NCI-H2107 treated with DMSO at 0.1 percent for 48 hours (cell line): Measurements from ENCODE around the gene LAMA4.
A peak's percentile ranks its signal among the peaks of the same experiment; 100 is the strongest.

ENCODE experiments used
- DNase-seq: peaks from one replicate; lab custom pipeline; 2025; ENCODE audit not compliant: unreplicated experiment; lab: John Stamatoyannopoulos, UW

The LAMA4 gene

DNA sequence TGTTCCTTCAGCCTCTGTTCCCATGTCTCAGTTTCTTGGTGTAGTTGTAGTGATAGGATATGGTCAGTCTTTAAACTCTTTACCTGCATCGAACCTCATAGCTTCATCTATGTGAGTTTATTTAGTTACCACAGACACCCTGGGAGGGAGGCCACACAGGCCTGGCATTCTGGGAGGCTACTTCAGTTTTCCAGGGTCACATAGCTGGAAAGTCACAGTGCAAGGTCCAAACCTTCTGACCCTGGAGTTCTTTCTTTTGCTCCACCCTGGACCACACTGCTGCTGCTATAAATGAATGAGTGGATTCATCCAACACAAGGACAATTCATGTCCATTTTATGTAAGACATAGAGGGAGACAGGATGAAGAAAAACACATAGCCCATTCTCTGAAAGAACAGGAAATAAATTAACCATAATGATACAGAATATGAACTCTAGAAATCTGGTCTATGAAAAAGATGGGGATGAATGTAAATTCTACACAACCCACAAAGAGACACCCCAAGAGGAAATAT lies 60.8 kb downstream of the LAMA4 start:
- DNase-seq, result no peak

- DNase-seq, result no peak
Observed at GRCh38 chr6:112193117-112193516, 61.2 kb downstream of the LAMA4 start.

- no peak for DNase-seq
Observed at GRCh38 chr6:112191509-112192020, 62.8 kb downstream of the LAMA4 start.

GRCh38 chr6:112190164-112190563 lies 64.2 kb downstream of the LAMA4 start:
- DNase-seq, result no peak

DNA sequence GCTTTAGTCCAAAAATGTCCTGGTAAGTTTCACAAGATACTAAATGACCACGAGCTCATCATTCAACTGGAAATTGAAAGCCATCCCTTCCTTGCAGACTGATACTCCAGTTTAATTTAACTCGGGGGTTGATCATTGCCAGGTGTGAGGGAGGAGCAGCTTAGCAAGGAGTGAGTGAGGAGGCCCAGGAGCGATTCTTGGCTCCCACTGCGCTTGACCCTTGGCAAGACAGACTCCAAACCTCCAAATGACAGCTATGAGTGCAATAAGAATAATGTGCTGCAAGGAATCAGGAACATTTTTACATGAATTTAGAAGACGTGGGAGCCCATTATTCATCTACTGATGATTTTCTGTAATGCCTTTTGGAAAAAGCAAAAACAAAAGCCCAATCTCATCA lies 64.9 kb downstream of the LAMA4 start:
- no peak for DNase-seq

- DNase-seq, result no peak
Observed at GRCh38 chr6:112188906-112189305, 65.5 kb downstream of the LAMA4 start.

- no peak for DNase-seq
Observed at GRCh38 chr6:112187736-112188135, 66.6 kb downstream of the LAMA4 start.

DNA sequence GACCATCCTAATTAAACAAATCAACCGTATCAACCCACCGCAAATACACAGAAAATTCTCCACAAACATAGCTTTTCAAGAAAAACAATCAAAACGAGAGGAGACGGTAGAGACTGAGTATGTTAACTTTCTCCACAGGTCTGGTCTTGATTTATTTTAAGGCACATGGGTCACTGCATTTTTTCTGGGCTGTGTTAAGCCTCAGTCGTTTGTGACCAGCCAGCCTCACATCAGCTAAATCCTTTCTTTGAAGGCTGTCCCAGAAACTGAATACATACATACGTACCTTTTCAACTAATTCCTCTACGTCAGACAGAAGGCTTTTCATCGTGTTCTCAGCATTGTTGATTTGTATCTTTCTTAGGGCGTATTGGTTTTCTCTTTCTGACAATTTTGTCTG lies 69.4 kb downstream of the LAMA4 start:
- DNase-seq, result no peak

- no peak for DNase-seq
Observed at GRCh38 chr6:112183271-112183671, 71.1 kb downstream of the LAMA4 start.

GRCh38 chr6:112181130-112181529 lies 73.2 kb downstream of the LAMA4 start:
- no peak for DNase-seq

DNA sequence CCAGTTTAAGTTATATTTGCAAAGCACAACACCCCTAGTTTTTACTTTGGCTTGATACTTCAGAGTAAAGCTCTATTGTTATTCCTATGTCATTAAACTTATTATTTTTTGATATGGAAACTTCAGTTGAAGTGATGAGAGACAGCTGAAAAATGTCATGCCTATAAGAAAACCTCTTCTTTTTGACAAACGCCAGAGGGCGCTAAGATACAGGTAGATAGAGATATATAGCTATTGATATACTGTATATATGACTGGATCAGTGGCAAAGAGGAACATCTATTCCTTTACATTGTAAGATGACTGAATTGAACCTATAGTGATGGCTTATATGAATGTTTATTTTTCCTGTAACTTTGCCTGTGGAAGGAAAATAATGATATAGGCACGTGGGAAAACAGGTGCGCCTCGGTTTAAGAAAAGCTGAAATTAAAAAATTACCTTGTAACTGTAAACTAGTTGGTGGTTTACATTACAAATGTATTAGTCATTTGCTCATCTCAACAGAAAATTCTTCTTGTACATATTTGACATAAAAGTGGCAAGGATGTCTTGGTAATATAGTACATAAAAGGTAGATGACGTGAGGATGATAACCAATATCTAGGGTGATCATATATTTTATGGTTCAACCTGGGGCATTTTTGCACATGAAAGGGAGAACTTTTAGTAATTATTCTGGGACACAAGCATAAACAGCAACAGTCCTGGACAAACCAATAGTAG lies 74.1 kb downstream of the LAMA4 start:
- DNase-seq, result peak; percentile 83

DNA sequence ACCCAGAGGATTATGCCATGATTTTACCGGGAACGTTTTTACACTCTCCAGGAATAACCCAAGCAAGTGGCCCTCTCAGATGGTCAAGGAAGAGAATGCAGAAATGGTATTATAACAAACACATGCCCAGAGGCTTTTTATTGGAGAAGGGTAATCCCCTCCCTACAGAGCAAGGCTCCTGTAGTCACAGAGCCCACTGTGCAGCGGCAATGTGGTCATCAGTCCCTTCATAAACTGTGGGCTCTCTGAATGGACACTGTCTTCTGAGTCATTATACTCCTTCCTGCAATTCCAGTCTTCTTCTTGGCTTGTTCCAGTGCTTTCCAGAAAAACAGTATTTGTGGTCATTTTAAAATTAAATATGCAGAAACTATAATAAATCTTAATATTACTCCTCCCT lies 74.7 kb downstream of the LAMA4 start:
- DNase-seq, result no peak

- DNase-seq, result no peak
Observed at GRCh38 chr6:112178846-112179245, 75.5 kb downstream of the LAMA4 start.

- no peak for DNase-seq
Observed at GRCh38 chr6:112177092-112177491, 77.3 kb downstream of the LAMA4 start.

GRCh38 chr6:112176175-112176574 lies 78.2 kb downstream of the LAMA4 start:
- no peak for DNase-seq

- no peak for DNase-seq
Observed at GRCh38 chr6:112173221-112173804, 81.1 kb downstream of the LAMA4 start.

DNA sequence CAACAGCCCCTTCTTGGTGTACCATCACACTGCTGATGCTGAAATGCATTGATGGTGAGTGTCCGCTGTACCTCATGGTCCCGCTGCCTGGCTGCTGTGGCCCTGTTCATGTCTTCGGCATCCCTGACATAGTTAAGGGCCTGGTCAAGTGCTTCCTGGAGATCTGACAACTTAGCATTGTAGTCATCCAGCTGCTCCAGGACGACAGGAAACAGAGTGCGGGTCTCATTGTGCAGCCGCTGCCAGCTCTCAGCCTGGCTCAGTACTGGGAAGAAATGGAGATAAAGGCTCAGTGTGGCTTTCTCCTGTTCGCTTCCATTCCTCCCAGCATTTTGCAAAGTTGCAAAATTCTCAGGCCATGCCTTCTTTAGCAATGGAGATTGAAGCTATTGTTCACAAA lies 81.8 kb downstream of the LAMA4 start:
- no peak for DNase-seq

DNA sequence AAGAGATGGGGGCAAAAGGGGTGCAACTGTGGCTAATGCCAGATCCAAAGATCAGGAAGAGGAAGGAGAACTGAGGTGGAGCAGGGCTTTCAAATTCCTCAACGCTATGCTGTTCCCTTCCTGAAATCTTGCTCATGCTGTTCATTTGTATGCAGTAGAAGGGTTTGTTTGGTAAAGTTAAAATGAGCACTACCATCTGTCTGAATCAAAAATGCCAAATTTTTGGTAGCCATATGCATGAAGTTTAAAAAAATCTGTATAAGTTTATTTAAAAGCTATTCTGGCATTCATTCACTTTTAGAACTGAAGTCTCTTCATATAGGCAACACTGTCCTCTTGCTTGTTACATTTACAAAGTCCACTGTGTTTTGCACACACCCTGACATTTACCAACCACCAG lies 84.8 kb downstream of the LAMA4 start:
- no peak for DNase-seq

DNA sequence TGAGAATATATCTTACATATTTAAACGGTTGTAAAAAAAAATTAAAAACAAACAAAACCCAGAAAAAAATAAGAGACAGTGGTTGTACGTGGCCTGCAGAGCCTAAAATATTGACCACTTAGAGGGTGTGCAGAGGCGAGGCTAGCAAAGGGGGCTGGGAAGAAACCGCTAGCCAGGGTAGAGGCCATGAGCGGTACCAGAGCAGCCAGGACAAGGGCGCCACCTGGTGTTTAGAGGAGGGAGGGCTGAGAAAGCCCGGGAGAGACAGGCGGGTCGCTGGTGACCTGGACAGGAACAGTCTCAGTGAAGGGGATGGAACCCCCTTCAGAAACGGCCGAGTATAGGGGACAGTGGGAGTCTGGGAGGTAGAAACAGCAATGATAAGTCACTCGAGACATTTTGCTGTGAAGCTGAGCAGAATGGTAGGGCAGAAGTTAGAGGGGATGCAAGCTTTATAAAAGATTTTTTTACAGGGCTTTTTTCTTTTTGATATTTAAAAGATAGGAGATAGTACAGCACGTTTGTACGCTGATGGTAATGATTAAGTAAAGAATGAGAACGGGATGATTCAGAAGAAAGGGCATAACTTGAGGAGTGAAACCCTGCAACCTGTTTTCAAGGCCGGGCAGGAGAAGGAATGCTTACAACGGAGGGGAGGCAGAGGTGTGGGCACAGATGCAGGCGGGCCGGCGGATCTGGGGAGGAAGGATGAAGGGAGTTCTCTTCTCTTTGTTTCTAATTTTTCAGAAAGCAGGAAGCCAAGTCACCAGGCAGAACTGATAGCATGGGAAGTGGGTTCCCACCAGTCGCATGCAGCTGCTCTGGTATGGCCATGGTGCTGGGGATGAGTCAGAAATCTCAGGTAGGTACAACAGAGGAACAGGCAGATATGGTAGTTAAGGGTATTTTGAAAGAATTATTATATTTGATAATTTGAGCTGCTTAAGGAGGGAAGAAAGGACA lies 90.8 kb downstream of the LAMA4 start:
- DNase-seq, result peak; percentile 53

DNA sequence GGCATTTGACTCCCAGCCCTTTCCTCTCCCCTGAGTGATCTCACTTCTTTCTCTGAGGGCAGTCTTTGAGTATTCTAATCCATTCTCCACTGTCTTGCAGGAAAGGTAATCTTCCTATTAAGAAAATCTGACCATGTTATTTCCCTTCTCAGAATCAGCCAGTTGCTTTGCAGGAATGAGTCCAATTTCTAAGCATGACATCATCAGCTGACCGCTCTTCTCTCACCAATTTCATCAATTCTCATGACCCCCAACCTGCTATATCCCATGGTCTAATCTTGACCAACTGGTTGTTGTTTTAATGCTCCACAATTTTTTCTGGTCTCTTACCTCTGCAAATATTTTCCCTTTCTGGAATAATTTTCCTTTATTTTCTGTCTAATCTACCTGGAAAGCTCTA lies 93.6 kb downstream of the LAMA4 start:
- no peak for DNase-seq

- DNase-seq, result no peak
Observed at GRCh38 chr6:112156668-112157067, 97.7 kb downstream of the LAMA4 start.
